Kidney epithelial cell (primary cell): ENCODE data around the gene EML5. TPM values are rescaled to one million over a fixed set of nuclear protein-coding genes. Genes with fewer than 3 reads are reported as not detected.
A peak's percentile ranks its signal among the peaks of the same experiment; 100 is the strongest.

Source experiments
- DNase-seq: peaks from one replicate; pipeline ENCODE4 v3.0.0-alpha.2; 2010; ENCODE audit warnings: low read depth
- H3K27me3 ChIP-seq: 2 replicates; pipeline ENCODE4 v1.6.0; 2011; ENCODE audit warnings: low read length; ENCODE audit not compliant: control insufficient read depth, insufficient read depth
- H3K36me3 ChIP-seq: 2 replicates; pipeline ENCODE4 v1.5.1; 2011; ENCODE audit warnings: low read length; ENCODE audit not compliant: control insufficient read depth, insufficient read depth
- H3K4me3 ChIP-seq: 2 replicates; pipeline ENCODE4 v1.5.1; 2011; ENCODE audit warnings: low read depth, mild to moderate bottlenecking, control low read depth, low read length
- total RNA-seq: library from RNA; depleted of rRNA; stranded (reverse); fragments of >200 nt; gene quantifications from 2 replicates; pipeline ENCODE4 v1.2.3, GENCODE V29; 2015
- TF ChIP-seq, protein P1 (sequence below): IDR thresholded peaks from 2 replicates; pipeline ENCODE4 v1.5.1; 2011; ENCODE audit warnings: mild to moderate bottlenecking, moderate library complexity, low read length, control low read depth, inconsistent platforms; ENCODE audit not compliant: insufficient read depth, poor library complexity, severe bottlenecking

EML5 gene
- total RNA-seq, 1 donor from 2014 or later, result 0.79 TPM

DNA sequence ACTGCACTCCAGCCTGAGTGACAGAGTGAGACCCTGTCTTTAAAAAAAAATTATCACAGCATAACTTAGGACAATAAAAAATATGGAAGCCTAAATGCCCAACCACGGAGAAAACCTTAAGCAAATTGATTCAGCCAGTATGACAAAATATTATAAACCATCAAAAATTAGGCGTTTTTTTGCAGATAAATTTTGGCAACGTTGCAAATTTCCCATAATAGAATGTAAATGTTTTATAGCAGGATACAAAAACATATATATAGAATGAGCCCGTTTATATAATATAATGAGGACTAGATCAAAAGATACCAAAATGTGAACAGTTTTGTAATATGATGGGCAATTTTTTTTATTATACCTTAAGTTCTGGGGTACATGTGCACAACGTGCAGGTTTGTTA, 6.8 kb upstream of the EML5 start:
- TF ChIP-seq, protein P1, sequence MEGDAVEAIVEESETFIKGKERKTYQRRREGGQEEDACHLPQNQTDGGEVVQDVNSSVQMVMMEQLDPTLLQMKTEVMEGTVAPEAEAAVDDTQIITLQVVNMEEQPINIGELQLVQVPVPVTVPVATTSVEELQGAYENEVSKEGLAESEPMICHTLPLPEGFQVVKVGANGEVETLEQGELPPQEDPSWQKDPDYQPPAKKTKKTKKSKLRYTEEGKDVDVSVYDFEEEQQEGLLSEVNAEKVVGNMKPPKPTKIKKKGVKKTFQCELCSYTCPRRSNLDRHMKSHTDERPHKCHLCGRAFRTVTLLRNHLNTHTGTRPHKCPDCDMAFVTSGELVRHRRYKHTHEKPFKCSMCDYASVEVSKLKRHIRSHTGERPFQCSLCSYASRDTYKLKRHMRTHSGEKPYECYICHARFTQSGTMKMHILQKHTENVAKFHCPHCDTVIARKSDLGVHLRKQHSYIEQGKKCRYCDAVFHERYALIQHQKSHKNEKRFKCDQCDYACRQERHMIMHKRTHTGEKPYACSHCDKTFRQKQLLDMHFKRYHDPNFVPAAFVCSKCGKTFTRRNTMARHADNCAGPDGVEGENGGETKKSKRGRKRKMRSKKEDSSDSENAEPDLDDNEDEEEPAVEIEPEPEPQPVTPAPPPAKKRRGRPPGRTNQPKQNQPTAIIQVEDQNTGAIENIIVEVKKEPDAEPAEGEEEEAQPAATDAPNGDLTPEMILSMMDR, result no peak
- Histone ChIP-seq H3K36me3 (no peaks in the 10 kb centered on the region), H3K27me3 (no peaks in the 10 kb centered on the region), H3K4me3 (no peak overlapping the region)
- DNase-seq, result no peak

DNA sequence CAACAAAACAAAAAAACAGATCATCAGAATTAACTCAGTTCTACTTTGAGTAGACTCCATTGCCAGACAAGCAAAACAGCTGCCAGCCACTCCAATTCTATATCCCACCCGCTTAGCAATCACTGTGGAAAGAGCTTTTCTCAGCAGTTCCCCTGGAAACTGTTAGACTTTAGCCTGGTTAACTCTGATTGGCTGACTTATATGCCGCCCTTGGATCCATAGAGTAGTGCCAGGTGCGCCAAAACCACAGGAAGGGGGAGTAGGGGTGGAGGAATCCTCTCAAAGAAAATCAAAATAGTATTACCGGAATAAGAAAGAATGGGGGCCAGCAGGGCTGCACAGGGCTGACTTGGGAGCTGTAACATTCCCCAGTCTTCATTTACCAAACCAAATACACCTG, 5.4 kb upstream of the EML5 start:
- Histone ChIP-seq H3K4me3 (no peak overlapping the region), H3K27me3 (no peaks in the 10 kb centered on the region), H3K36me3 (no peaks in the 10 kb centered on the region)
- DNase-seq, result no peak
- TF ChIP-seq, protein P1, result no peak

DNA sequence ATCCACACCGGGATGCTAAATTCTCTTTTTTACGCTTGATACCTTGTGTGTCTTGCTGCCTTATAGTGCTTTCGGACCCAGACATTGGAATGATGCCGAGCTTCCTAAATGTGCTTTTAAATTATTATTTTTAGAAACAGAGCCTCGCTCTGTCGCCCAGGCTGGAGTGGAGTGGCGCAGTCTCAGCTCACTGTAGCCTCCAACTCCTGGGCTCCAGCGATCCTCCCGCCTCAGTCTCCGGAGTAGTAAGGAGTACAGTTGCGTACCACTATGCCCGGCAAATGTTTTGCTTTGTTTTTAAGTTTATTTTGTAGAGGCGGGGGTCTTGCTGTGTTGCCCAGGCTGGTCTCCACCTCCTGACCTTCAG, 489 bp upstream of the EML5 start:
- peaks cover 7% of the 10 kb centered on the region for H3K27me3 ChIP-seq
- TF ChIP-seq, protein P1, result no peak
- DNase-seq, result no peak
- peak overlapping the region; percentile 55 for H3K4me3 ChIP-seq
- no peaks in the 10 kb centered on the region for H3K36me3 ChIP-seq

DNA sequence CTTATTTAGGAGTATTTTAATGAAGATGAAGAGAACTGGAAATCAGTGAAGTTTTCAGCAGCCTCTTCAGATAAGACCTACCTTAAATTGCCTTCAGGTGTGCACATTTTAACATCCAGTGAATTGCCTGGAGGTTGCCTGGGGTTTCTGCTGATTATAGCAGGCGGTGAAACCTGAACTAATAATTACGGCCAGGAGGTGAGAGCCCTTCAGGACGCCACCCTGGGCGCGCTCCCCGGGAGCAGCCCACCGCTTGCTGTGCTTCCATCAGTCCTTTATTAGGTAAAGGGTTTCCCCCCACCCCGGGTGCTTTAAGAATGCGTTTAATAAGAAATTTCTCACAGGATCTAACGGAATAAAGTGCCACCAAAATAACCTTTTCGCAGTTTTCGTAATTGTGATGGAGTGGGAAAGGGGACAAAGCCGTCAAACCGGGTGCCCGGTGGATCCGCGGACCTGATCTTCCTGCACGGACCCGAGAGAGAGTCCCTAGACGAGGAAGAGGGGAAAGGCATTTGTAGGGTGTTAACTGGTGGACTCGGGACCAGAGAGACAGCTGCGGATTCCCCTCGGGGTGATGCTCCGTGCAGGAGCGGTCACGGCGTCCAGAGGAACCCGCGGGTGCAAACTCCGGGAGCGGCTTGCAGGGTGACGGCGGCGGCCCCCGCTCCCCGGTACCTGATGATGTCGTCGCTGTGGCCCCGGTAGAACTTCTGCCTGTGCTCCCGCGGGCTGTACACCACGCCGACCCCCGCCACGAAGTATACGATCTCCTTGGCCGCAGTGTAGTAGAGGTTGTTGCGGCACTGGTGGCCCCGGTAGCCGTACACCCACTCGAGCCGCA, 902 bp downstream of the EML5 start:
- peaks cover 7% of the 10 kb centered on the region for H3K27me3 ChIP-seq
- TF ChIP-seq, protein P1, result no peak
- no peak for DNase-seq
- H3K4me3 ChIP-seq, result peak overlapping the region; percentile 55
- H3K36me3 ChIP-seq, result no peaks in the 10 kb centered on the region

DNA sequence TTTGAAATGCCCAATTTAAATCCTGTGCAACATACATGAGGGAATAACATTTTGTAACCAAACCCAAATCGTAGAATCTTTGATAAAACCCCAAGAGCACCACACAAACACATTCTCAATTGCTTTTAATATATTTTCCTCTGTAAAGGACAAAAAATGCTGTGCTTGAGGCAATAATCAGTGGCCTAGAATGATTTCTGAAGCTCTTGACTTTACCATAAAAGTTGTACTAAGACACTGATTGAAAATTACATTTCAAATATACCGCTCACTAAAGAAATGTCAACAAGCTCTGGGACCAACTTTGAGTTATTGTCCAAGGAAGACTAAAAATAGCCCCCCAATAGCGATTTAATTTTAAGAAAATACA, 1.5 kb downstream of the EML5 start:
- no peak for DNase-seq
- H3K4me3 ChIP-seq, result no peak overlapping the region
- H3K36me3 ChIP-seq, result no peaks in the 10 kb centered on the region
- H3K27me3 ChIP-seq, result peaks cover 7% of the 10 kb centered on the region
- TF ChIP-seq, protein P1, result no peak
